Measurements from ENCODE around the gene NUP214. TPM values are rescaled to one million over a fixed set of nuclear protein-coding genes. Genes with fewer than 3 reads are reported as not detected.

Gene NUP214
- total and polyA plus RNA-seq, 7 donors = 11.8 to 28.1 (median 20.1) TPM

- ATAC-seq (no peak), DNase-seq (no peak)
- TF ChIP-seq, protein P1, sequence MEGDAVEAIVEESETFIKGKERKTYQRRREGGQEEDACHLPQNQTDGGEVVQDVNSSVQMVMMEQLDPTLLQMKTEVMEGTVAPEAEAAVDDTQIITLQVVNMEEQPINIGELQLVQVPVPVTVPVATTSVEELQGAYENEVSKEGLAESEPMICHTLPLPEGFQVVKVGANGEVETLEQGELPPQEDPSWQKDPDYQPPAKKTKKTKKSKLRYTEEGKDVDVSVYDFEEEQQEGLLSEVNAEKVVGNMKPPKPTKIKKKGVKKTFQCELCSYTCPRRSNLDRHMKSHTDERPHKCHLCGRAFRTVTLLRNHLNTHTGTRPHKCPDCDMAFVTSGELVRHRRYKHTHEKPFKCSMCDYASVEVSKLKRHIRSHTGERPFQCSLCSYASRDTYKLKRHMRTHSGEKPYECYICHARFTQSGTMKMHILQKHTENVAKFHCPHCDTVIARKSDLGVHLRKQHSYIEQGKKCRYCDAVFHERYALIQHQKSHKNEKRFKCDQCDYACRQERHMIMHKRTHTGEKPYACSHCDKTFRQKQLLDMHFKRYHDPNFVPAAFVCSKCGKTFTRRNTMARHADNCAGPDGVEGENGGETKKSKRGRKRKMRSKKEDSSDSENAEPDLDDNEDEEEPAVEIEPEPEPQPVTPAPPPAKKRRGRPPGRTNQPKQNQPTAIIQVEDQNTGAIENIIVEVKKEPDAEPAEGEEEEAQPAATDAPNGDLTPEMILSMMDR (IDR thresholded peaks at IDR 0.05) = no peak
- Histone ChIP-seq H3K27ac (no peak overlapping the region), H3K4me1 (no peaks in the 10 kb centered on the region), H3K36me3 (ENCODE audit: insufficient read depth in 1 of 2, low read depth in 1 of 2) (no peaks in the 10 kb centered on the region), H3K27me3 (ENCODE audit: insufficient read depth in 3 of 3, low read length in 2 of 3) (peaks cover 0 to 20% (median 0%) of the 10 kb centered on the region in 3 donors), H3K4me3 (no peak overlapping the region), H3K9me3 (no peaks in the 10 kb centered on the region)
- WGBS, 3 donors = 79 to 86% (median 85%) methylated on average over 9 of the region's 9 CpGs
- intact Hi-C loops (cut with DNase I) = no loop called here
Observed at GRCh38 chr9:131081868-131082267, 43.5 kb upstream of the NUP214 start.

DNA sequence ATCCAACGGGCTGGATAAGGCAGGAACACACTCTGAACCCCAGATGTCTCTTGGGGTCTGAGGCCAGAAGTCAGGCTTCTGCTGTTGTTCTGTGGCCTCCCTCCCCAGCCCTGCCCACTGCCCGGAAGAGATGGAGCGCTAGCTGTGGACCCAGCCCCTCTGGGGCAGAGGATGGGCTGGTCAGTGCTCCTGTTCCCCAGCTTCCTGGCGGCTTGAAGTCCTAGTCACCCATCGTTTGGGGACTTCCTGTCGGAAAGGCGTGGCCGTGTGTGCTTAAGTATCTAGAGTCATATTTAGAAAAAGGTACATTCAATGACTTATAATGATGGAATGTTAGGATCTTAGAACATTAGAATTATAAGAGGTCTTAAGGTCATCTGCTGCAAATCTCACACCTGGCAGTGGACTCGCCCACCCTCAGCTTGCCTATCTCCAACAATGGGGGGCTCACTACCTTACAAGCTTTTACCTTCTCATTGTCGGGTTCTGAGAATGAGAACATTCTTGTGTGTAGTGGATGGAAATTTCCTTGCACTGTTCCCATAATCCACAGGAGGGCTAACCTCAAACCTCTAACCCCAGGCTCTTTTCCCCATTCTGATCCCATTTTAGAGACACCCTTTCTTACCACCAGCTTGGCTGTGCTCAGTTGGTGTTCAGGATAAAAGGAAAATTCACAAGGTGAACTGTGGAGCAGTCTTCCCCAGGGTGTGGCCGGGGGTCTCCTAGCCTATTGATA, 42.4 kb upstream of the NUP214 start:
- DNase-seq = no peak

DNA sequence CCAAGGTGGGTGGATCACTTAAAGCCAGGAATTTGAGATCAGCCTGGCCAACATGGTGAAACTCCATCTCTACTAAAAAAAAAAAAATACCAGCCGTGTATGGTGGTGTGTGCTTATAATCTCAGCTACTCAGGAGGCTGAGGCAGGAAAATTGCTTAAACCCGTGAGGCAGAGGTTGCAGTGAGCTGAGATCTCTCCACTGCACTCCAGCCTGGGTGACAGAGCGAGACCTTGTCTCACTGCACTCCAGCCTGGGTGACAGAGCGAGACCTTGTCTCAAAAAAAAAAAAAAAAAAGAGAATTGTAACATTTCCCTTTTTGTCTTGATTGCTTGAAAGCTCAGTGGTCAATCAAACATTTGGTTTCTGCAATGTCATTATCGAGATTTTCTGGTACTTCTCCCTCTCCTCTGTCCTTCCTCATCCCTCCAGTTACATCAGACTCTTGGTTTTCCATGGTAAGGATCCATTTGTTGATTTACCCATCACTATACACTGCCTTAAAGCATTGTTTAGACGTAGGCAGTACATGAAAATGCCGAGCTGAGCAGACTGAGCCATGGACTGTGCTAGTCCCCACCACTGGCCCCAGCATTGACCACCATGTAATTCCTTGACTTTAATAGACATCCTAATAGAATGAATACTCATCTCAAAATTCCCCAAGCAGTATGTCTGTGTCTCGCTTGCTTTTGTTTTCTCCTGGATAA, 40.6 kb upstream of the NUP214 start:
- Histone ChIP-seq H3K36me3 (ENCODE audit: insufficient read depth in 1 of 2, low read depth in 1 of 2) (no peaks in the 10 kb centered on the region), H3K9me3 (no peaks in the 10 kb centered on the region), H3K27ac (no peak overlapping the region), H3K4me3 (no peak overlapping the region), H3K4me1 (no peaks in the 10 kb centered on the region), H3K27me3 (ENCODE audit: insufficient read depth in 3 of 3, low read length in 2 of 3) (peaks cover 0 to 23% (median 0%) of the 10 kb centered on the region in 3 donors)
- DNase-seq (no peak), ATAC-seq (no peak)
- intact Hi-C loops (cut with DNase I) = no loop called here
- 68 to 79% (median 73%) methylated on average over 8 of the region's 8 CpGs for WGBS, 3 donors
- TF ChIP-seq, protein P1 (IDR thresholded peaks at IDR 0.05) = no peak

More for the DNA sequence above, 42.4 kb upstream of the NUP214 start:
- intact Hi-C loops (cut with DNase I) = no loop called here
- H3K4me3 ChIP-seq = no peak overlapping the region
- H3K27ac ChIP-seq = no peak overlapping the region
- H3K9me3 ChIP-seq = no peaks in the 10 kb centered on the region
- ATAC-seq = no peak
- H3K4me1 ChIP-seq = no peaks in the 10 kb centered on the region
- TF ChIP-seq, protein P1 (IDR thresholded peaks at IDR 0.05) = no peak
- 56 to 66% (median 61%) methylated on average over 10 to 11 of the region's 11 CpGs for WGBS, 3 donors
- H3K36me3 ChIP-seq (ENCODE audit: insufficient read depth in 1 of 2, low read depth in 1 of 2) = no peaks in the 10 kb centered on the region
- H3K27me3 ChIP-seq (ENCODE audit: insufficient read depth in 3 of 3, low read length in 2 of 3) = peaks cover 0 to 23% (median 0%) of the 10 kb centered on the region in 3 donors

DNA sequence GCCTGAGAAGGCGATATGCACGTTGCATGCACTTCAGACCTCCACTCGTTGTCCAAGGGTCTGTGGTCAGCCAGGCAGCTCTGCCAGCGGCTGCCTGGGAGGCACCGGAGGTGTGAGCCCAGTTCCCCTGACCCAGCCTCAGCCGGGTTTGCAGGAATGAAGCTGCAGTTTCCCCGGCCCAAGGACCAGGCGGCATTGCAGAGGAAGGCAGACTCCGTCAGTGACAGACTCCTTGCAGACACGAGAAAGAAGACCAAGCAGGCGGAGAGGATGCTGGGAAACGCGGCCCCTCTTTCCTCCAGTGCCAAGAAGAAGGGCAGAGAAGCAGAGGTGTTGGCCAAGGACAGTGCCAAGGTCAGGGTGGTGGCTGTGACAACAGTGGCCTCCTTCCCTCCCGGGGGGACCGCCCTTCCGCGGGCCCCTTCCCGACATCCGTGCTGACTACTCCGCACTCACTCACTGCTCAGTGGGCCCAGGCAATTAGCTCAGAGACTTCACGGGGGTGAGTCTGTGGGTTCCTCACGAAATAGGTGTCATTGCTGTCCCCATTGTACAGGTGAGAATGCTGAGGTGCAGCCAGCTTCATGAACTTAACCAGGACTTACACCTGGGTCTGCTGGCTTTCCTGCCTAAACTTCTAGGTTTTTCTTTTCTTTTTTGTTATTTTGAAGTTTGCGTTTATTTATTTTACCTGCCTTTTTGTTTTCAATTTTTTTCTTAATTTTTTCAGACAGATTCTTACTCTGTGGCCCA, 39.8 kb upstream of the NUP214 start:
- no peak overlapping the region for H3K4me3 ChIP-seq
- no peak overlapping the region for H3K27ac ChIP-seq
- no peaks in the 10 kb centered on the region for H3K9me3 ChIP-seq
- H3K36me3 ChIP-seq (ENCODE audit: insufficient read depth in 1 of 2, low read depth in 1 of 2) = no peaks in the 10 kb centered on the region
- peaks cover 0 to 23% (median 0%) of the 10 kb centered on the region in 3 donors for H3K27me3 ChIP-seq (ENCODE audit: insufficient read depth in 3 of 3, low read length in 2 of 3)
- TF ChIP-seq, protein P1 (IDR thresholded peaks at IDR 0.05) = no peak
- ATAC-seq (no peak), DNase-seq (no peak)
- intact Hi-C loops (cut with DNase I) = no loop called here
- no peaks in the 10 kb centered on the region for H3K4me1 ChIP-seq
- 74 to 78% (median 75%) methylated on average over 23 of the region's 23 CpGs for WGBS, 3 donors
